ENCODE results near the gene CCDC170.
"Not testable (repeated sequence)": the region's sequence is repeated elsewhere in the genome, so short reads cannot be mapped to it uniquely, and the experiment has no call there.

Gene CCDC170, protein sequence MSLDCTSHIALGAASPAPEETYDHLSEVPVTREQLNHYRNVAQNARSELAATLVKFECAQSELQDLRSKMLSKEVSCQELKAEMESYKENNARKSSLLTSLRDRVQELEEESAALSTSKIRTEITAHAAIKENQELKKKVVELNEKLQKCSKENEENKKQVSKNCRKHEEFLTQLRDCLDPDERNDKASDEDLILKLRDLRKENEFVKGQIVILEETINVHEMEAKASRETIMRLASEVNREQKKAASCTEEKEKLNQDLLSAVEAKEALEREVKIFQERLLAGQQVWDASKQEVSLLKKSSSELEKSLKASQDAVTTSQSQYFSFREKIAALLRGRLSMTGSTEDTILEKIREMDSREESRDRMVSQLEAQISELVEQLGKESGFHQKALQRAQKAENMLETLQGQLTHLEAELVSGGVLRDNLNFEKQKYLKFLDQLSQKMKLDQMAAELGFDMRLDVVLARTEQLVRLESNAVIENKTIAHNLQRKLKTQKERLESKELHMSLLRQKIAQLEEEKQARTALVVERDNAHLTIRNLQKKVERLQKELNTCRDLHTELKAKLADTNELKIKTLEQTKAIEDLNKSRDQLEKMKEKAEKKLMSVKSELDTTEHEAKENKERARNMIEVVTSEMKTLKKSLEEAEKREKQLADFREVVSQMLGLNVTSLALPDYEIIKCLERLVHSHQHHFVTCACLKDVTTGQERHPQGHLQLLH

GRCh38 chr6:151493804-151494234 lies at the start of gene CCDC170:
TSS of gene CCDC170 (plus strand) at chr6:151494017. CDS start at chr6:151494129, 112 bp downstream.
- H3K4me3 ChIP-seq (ENCODE audit: low read depth, low read length): peak within 1 kb of the TSS; percentile 72

DNA sequence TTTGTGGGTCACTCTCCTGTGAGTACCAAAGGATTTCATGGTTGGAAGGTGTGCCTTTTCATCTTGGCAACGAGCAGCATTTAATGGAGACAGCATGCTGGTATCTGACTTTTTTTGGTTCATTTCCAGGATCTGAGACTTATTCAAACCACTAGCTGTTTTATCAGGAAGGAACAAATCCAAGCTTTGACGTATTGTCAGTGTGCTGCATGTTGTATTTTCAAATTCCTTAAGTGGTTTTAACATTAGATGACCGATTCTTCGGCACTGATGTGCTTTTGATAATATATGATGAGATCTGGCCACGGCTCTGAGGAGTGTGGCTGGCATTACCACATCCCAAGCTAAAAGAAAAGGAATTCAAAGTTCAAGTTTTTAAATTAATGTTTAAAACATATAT lies 48.3 kb upstream of the CCDC170 start:
- H3K4me3 ChIP-seq (ENCODE audit: low read depth, low read length): no peak overlapping the region

DNA sequence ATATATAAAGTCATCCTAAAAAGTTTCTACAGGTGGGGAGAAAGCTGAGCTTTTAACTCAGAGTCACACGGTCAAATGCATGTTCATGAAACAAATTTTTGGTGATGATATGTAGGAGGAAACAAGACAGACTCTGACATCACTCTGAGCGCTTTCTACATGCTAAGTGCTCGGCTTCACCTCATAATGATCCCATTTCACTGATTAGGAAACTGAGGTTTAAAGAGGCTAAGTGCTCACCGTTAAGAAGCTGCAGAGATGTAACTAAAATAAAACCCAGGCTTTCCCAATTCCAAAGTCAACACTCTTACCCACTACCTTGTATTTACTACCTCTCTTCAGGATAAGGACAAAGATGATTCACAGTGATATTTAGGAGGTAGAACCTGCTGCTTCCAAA lies 46.6 kb upstream of the CCDC170 start:
- H3K4me3 ChIP-seq (ENCODE audit: low read depth, low read length): no peak overlapping the region

DNA sequence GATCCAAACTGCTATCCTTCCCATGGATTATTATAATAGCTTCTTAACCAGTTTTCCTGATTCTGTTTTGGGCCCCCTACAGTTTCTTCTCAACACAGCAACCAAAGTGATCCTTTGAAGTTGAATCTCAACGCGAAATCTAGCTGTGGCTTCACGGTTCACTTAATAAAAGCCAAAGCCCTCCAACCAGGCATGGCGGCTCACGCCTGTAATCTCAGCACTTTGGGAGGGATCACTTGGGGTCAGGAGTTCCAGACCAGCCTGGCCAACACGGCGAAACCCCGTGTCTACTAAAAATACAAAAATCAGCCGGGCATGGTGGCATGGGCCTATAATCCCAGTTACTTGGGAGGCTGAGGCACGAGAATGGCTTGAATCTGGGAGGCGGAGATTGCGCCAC lies 45.2 kb upstream of the CCDC170 start:
- no peak overlapping the region for H3K4me3 ChIP-seq (ENCODE audit: low read depth, low read length)

DNA sequence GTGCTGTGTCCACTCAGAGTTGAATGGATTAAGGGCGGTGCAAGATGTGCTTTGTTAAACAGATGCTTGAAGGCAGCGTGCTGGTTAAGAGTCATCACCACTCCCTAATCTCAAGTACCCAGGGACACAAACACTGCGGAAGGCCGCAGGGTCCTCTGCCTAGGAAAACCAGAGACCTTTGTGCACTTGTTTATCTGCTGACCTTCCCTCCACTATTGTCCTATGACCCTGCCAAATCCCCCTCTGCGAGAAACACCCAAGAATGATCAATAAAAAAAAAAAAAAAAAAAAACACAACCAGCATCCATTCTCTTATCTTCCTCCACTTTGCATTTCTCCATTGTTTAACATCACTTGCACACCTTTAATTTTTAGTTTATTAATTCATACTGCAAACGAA lies 42.9 kb upstream of the CCDC170 start:
- peak overlapping the region; percentile 89 for H3K4me3 ChIP-seq (ENCODE audit: low read depth, low read length)

DNA sequence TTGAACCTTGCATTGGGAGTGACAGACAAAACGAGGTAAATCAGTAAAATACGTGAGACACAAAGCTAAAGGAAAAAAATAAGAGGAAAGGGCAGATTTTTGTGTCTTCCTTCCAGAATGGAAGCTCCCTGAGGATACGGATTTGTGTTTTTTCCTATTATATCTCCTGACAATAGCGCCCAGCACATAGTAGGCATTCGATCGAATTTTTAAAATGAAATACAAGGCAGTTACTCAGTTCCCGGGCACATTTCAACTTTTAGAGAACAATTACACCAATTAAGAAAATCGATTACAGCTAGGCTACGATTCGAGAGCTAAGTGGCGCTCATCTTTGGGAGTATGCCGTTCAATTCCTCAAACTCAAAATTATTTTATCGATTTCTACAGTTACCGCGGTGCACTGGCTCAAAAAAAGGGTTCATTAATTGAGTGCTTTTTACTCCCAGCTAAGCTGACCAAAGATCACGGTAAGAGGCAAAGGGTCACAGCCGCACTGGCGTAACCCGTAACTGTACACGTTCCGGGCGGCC lies 42.3 kb upstream of the CCDC170 start:
- H3K4me3 ChIP-seq (ENCODE audit: low read depth, low read length): peak overlapping the region; percentile 89

DNA sequence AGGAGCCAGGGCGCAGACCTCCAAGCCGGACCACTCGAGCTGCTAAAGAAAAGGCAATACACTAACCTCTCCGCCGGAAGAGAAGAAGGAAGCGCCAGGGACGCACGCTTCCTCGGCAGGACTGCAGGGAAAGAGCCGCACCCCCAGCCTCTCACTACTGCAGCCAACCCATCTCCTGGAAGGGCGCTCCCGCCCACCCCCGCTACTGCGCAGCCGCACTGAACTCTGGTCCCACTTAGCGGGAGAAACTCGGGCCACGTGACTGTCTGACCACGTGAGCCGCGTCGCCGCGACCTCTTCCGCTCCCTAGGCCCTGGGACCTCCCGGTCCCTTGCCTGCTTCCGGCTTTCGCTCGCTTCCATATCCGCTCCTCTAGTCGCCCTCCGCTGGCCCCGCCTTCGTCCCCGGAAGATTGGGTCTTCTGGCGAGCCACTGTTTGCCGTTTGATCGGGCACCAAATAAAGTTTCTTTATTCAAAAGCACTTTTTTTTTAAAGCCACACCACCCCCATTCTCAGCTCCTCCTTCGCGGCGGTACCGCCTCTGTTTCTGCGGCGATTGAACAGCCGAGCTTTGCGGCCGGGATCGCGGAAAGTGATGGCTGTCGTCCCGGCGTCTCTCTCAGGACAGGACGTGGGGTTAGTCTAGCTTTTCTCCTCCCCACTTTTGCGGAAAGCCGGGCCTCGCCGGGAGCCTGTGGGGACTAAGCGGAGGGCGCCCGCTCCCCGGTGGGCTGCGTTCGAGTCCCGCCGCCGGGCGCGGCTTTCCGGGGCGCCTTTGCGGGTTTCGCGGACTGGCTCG lies 41.7 kb upstream of the CCDC170 start, which contains the start of gene RMND1:
Gene RMND1, minus strand, starts transcription at position 177 of the 800 bp plus-strand sequence. CDS start 6,315 bp downstream, outside the sequence.
- peak within 1 kb of the TSS; percentile 89 for H3K4me3 ChIP-seq (ENCODE audit: low read depth, low read length)

DNA sequence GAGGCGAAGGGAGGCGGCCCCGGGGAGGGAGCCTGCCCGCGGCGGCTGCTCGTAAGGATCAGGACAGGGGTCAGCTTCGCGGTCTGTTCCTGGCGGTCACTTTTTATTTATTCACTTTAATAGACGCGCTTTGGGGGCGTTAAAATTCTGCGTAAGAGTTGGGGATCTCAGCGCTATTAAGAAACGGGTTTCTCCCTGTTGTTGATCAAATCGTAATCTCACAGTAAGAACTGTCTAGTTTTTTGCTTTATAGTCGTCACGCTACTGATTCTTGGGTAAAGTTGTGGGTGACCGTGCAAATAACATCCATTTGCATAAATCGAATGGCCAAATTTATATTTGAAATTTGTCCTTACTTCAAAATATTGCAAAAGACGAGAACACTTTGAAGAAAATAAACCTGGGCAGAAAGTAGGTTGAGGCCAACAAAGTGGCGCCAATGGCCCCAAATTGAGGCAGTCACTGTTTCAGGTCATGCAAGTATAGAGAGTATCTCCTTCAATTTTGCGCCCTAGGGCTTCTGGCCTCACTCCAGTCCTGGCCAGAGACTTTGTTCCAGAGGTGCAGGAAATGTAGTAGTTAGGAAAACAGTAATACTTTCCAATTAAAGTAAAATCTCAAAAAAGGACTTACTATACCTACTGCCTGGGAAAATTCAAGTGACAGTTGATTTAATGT lies 40.9 kb upstream of the CCDC170 start:
- H3K4me3 ChIP-seq (ENCODE audit: low read depth, low read length): peak overlapping the region; percentile 89

DNA sequence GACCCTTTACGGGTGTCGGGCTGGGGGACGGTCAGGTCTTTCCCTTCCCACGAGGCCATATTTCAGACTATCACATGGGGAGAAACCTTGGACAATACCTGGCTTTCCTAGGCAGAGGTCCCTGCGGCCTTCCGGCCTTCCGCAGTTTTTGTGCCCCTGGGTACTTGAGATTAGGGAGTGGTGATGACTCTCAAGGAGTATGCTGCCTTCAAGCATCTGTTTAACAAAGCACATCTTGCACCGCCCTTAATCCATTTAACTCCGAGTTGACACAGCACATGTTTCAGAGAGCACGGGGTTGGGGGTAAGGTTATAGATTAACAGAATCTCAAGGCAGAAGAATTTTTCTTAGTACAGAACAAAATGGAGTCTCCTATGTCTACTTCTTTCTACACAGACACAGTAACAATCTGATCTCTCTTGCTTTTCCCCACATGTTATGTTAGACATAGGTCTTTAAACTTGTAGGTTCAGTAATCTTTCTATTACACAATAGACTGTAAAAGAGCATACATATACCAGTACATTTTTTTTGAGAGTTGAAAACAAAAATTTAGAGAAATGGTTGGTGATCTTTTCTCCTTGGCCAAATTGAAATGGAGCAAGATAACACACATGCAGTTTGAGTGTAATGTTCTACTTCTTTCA lies 37.9 kb upstream of the CCDC170 start:
- not testable (repeated sequence) for H3K4me3 ChIP-seq (ENCODE audit: low read depth, low read length)

GRCh38 chr6:151461673-151462072 lies 32.1 kb upstream of the CCDC170 start:
- no peak overlapping the region for H3K4me3 ChIP-seq (ENCODE audit: low read depth, low read length)

DNA sequence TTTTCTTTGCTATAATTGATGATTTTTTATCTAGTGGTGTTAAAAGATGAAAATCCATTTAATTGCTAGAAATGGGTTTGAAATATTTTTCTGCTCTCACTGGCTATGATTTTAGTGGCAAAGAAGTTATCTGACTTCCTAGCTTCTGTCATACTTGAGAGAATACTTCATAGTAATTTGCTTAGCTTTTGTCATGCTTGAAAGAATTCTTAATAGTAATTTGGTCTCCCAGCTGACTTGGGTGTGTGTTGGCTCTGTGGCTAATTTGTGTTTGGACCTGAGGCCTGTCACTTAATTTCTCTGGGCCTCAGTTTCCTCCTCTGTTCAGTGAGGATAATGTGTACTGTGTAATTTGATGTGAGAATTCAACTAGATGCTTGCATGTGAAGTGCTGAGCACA lies 29.1 kb upstream of the CCDC170 start:
- H3K4me3 ChIP-seq (ENCODE audit: low read depth, low read length): no peak overlapping the region

GRCh38 chr6:151475653-151476523 lies 17.9 kb upstream of the CCDC170 start:
- H3K4me3 ChIP-seq (ENCODE audit: low read depth, low read length): no peak overlapping the region

DNA sequence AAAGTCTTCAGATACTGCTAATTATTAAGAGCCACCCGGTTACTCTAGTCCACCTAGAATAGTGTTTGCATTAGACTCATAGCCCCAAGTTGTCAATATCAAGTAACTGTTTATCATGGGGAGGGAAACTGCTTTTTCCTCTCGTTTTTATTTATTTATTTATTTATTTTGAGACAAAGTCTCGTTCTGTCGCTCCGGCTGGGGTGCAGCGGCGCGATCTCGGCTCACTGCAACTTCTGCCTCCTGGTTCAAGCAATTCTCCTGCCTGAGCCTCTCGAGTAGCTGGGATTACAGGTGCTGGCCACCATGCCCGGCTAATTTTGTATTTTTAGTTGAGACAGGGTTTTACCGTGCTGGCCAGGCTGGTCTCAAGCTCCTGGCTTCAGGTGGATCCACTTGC lies 16.1 kb upstream of the CCDC170 start:
- H3K4me3 ChIP-seq (ENCODE audit: low read depth, low read length): no peak overlapping the region

DNA sequence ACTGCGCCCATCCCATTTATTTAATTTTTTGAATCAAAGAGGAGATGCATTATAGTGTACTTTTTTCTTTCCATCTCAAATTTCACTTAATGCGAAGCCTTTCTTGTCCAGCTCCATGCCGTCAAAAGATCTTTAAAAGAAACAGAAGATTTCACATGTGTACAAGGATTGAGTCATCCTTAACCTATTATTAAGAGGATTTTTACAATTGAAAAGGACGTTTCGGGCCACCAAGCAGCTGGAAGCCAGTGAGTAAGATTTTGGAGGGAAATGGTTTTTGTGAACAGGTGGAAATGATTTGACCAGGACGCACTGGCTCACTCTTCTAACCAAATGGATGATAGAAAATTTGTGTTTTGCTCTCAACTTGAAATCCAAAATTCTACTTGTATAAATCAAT lies 15.1 kb upstream of the CCDC170 start:
- no peak overlapping the region for H3K4me3 ChIP-seq (ENCODE audit: low read depth, low read length)

DNA sequence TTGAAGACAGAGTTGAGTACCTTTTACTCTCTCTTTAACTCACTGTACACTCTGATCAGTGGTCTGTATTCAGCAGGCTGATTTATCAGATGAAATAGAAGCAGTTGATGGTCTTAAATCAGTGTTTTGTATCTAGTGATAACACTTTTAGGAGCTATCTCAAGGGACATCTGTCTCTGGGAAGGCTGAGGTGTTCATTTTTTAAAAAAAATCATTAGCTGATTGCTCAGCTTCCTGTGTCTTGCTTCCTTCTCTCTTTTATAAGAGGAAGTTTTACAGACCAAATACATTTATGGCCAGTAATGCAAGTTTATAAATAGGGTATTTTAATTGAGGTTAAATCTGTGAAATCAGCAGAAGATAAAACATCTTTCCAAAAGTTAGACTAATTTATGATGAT lies 12.0 kb upstream of the CCDC170 start:
- no peak overlapping the region for H3K4me3 ChIP-seq (ENCODE audit: low read depth, low read length)

DNA sequence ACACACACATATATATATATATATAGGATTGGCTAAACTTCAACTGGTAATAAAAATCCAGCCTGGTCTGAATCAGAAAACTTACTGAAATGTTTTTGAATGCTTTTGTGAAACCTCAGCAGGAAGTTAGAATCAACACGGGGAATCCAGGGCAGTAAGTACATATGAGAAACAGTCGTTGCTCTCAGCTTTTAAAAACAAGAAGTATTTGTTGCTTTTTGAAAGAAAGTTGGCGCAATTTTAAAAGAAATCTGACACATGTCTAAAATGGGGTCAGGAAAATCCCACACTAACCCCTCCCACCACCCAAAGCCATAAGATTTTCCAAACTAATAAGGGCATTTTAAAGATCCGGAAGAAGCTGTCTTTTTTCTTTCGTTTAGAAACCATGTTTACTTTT lies 11.5 kb upstream of the CCDC170 start:
- H3K4me3 ChIP-seq (ENCODE audit: low read depth, low read length): no peak overlapping the region

DNA sequence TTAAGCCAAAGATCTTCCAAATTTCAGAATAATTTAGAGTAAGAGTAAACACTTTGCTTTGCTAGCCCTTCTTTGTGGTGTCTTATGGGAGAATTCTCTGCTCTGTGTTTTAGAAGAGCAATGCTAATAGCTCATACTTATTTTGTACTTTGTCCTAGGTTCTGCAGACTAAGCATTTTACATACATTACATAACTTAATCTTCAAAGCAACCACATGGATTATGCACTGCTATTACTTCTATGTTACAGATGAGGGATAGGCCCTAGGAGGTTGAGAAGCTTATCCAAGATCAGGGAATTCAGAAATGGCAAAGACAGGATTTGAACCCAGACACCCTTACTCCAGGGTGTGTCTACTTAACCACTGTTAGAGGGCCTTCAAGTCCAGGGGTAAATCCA lies 9.8 kb upstream of the CCDC170 start:
- H3K4me3 ChIP-seq (ENCODE audit: low read depth, low read length): no peak overlapping the region

DNA sequence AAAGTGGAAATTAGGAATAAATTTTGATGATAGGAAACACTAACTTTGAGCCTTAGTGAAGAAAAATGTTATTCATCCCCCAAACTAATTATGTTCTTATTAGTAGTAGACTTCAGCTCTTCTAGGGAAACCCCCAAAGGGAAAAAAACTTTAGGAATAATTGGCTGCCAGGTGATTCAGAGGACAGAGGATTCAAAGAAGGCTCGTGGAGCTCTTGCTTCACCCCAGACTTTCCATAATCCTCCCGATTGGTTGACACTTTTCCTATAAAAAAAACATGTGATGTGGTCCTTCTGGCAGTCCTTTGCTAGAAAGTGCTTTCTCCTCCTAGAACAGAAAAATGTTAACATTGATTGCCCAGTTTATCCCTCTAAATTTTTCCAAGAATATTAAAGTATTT lies 5.6 kb upstream of the CCDC170 start:
- H3K4me3 ChIP-seq (ENCODE audit: low read depth, low read length): no peak overlapping the region

DNA sequence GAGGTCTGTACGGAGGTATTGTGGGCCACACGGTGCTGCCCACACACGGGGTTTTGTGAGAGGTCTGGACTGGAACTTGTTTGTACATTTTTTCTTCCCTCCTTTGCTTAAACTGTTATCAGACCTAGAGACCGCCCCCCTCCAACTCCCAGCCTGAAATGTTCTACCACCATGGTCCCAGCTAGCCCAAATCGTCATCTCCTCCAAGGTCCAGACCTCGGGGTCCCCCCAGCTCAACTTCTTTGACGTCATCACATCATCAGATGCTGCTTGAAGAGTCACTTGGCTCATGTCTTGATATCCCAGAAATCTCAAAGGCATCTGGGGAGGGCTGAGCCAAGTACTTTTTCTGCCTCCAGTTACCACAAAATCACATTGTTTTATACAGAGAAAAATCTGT lies 2.8 kb upstream of the CCDC170 start:
- no peak overlapping the region for H3K4me3 ChIP-seq (ENCODE audit: low read depth, low read length)
